GM12873 (cell line): ENCODE measurements around the gene BDKRB1.

Experiments used
- CTCF ChIP-seq: IDR thresholded peaks from 2 replicates; pipeline ENCODE4 v1.5.1; 2012; ENCODE audit warnings: low read depth, mild to moderate bottlenecking, moderate library complexity, low read length, control low read depth; ENCODE audit not compliant: insufficient read depth; ENCODE audit errors: missing control alignments

The BDKRB1 gene

GRCh38 chr14:96255501-96256366 lies at the start of gene BDKRB1:
TSS of gene BDKRB1 (plus strand) at chr14:96256210. CDS start at chr14:96263683, 7,473 bp downstream.
- TF ChIP-seq CTCF, result no peak

DNA sequence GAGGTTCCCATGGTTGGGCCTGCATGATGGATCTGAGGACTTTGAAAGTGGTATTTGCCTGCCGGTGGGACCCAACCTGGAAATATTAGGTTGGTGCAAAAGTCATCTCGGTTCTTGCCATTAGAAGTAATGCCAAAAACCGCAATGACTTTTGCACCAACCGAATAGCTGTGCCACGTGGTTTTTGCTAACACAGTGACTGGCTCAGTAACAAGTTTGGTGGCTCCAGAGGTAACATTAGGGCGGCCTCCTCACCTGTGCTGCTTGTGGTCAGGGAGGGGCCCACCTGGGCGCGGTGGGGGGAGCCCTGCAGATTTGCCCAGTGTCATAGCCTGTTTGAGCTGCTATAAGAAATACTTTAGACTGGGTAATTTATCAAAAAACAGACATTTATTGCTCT lies 49.5 kb upstream of the BDKRB1 start:
- TF ChIP-seq CTCF, result no peak

- TF ChIP-seq CTCF, result no peak
These were observed 48.3 kb upstream of the BDKRB1 start for GRCh38 chr14:96207686-96208085.

GRCh38 chr14:96208739-96209138 lies 47.3 kb upstream of the BDKRB1 start:
- no peak for TF ChIP-seq CTCF

GRCh38 chr14:96212140-96212539 lies 43.9 kb upstream of the BDKRB1 start:
- TF ChIP-seq CTCF, result no peak

GRCh38 chr14:96212896-96213295 lies 43.1 kb upstream of the BDKRB1 start:
- TF ChIP-seq CTCF, result no peak

DNA sequence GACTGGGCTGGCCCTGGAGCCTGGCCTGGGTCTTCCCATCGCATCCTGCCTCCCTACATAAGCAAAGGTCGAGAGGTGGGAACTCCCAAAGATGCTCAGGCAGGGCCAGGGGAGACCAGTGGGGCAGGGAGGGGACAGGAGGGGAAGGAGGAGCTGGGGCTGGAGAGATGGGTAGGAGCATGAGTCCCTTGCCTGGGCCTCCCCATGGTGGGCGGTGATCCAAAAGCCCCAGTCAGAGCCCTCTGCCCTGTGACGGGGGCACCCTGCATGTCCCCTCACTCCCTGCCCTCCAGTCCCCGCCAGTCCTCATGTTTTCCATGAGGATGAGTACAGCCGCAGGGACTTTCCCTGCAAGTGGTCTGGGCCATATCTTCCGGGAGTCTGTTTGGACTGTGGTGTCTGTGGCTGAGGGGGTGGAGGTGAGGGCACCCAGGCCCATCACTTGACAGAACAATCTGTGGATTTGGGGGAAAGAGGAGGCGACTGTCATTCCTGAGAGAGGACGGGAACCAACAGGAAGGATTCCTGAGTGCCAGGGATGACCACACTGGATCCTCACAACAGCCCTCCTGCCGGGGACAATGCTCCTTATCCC lies 42.0 kb upstream of the BDKRB1 start:
- TF ChIP-seq CTCF, result no peak
